Measurements from ENCODE around the gene PMM2. TPM values are rescaled to one million over a fixed set of nuclear protein-coding genes. Genes with fewer than 3 reads are reported as not detected.

The PMM2 gene
- total RNA-seq, 1 experiment from 2014 or later = 35.2 TPM

DNA sequence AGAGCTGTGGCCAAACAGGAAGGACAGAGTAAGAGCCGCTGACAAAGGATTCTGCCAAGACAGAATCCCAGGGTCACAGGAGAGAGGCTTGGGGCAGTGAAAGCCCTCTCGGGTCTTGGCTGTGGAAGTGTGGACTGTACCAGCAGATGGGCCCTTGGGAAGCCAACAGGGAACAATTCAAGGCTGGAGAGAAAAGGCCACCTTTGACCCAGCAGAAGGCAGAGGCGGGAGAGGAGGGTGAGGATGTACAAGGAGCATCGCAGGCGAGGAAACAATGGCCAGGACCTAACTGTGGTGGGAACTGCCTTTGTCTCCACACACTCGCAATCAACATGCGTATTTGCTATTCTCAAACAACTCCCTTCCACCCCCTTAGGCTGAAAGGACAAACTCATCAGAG is 55.5 kb downstream of the PMM2 start:
- no peaks in the 10 kb centered on the region for H3K27me3 ChIP-seq (ENCODE audit: low read length)
- ATAC-seq = no peak
- H3K4me2 ChIP-seq (ENCODE audit: low read length) = no peak overlapping the region
- H3F3A ChIP-seq (ENCODE audit: low read length, unreplicated experiment) = peaks cover 5% of the 10 kb centered on the region
- intact Hi-C loops (cut with micrococcal nuclease) = no loop called here
- peaks cover 12% of the 10 kb centered on the region; the same call in 1 of the 2 replicates for H3K36me3 ChIP-seq (ENCODE audit: low read depth, low read length)
- no peak for DNase-seq
- H3K79me2 ChIP-seq (ENCODE audit: low read length) = no peaks in the 10 kb centered on the region
- H3K4me1 ChIP-seq (ENCODE audit: insufficient read depth, low read length) = peaks cover 28% of the 10 kb centered on the region
- TF ChIP-seq EZH2phosphoT487 (IDR thresholded peaks at IDR 0.05; ENCODE audit: borderline replicate concordance, low read length) (no peak), EZH2 (IDR thresholded peaks at IDR 0.05; ENCODE audit: low read length, unreplicated experiment) (no peak), CTCF (conservative IDR thresholded peaks at IDR 0.05; ENCODE audit: low read depth, low read length) (no peak)
- H4K20me1 ChIP-seq (ENCODE audit: low read length) = no peaks in the 10 kb centered on the region
- no peak overlapping the region for H3K27ac ChIP-seq (ENCODE audit: low read length)
- no peak overlapping the region for H3K4me3 ChIP-seq (ENCODE audit: low read length)
- ChIA-PET CTCF (interaction anchor here (0.6 kb wide), 1 partner anchor 155 kb away, joined by 3 read pairs; no protein-coding TSS in a partner anchor), POLR2A (ENCODE audit: unreplicated experiment) (no interaction called here)
- BruUV-seq (replicated peaks) = TSS peak; percentile 2
- no peaks in the 10 kb centered on the region for H3K9me2 ChIP-seq (replicated peaks; ENCODE audit: low read length)
- no peak overlapping the region for H2AFZ ChIP-seq (ENCODE audit: low read length)
- no peak overlapping the region for H3K9ac ChIP-seq (ENCODE audit: low read length)
- no peaks in the 10 kb centered on the region for H3K9me3 ChIP-seq (ENCODE audit: low read length)

- TSS peak; percentile 12 for BruUV-seq (replicated peaks)
- intact Hi-C loops (cut with micrococcal nuclease) = no loop called here
- TF ChIP-seq EZH2 (IDR thresholded peaks at IDR 0.05; ENCODE audit: low read length, unreplicated experiment) (no peak), EZH2phosphoT487 (IDR thresholded peaks at IDR 0.05; ENCODE audit: borderline replicate concordance, low read length) (no peak), CTCF (conservative IDR thresholded peaks at IDR 0.05; ENCODE audit: low read depth, low read length) (no peak)
- Histone ChIP-seq H3K36me3 (ENCODE audit: low read depth, low read length) (peaks cover 12% of the 10 kb centered on the region; the same call in 1 of the 2 replicates), H3K9me2 (replicated peaks; ENCODE audit: low read length) (no peaks in the 10 kb centered on the region), H4K20me1 (ENCODE audit: low read length) (no peaks in the 10 kb centered on the region), H3K9me3 (ENCODE audit: low read length) (no peaks in the 10 kb centered on the region), H3K4me1 (ENCODE audit: insufficient read depth, low read length) (peaks cover 24% of the 10 kb centered on the region), H3K27ac (ENCODE audit: low read length) (no peak overlapping the region), H2AFZ (ENCODE audit: low read length) (no peak overlapping the region), H3K27me3 (ENCODE audit: low read length) (no peaks in the 10 kb centered on the region), H3K4me2 (ENCODE audit: low read length) (no peak overlapping the region), H3K4me3 (ENCODE audit: low read length) (no peak overlapping the region), H3K9ac (ENCODE audit: low read length) (no peak overlapping the region), H3F3A (ENCODE audit: low read length, unreplicated experiment) (peaks cover 5% of the 10 kb centered on the region), H3K79me2 (ENCODE audit: low read length) (no peaks in the 10 kb centered on the region)
- no peak for DNase-seq
- ChIA-PET POLR2A (ENCODE audit: unreplicated experiment) (no interaction called here), CTCF (no interaction called here)
- ATAC-seq = no peak
Measured at GRCh38 chr16:8853611-8854010, 56.0 kb downstream of the PMM2 start.

GRCh38 chr16:8854298-8854948 is 56.8 kb downstream of the PMM2 start:
- TF ChIP-seq EZH2 (IDR thresholded peaks at IDR 0.05; ENCODE audit: low read length, unreplicated experiment) = no peak
- TF ChIP-seq CTCF (conservative IDR thresholded peaks at IDR 0.05; ENCODE audit: low read depth, low read length) = no peak
- TF ChIP-seq EZH2phosphoT487 (IDR thresholded peaks at IDR 0.05; ENCODE audit: borderline replicate concordance, low read length) = no peak
- ChIA-PET POLR2A (ENCODE audit: unreplicated experiment) (no interaction called here), CTCF (no interaction called here)
- H3K36me3 ChIP-seq (ENCODE audit: low read depth, low read length) = peaks cover 12% of the 10 kb centered on the region; the same call in 1 of the 2 replicates
- no TSS peak for BruUV-seq (replicated peaks)
- H3K27ac ChIP-seq (ENCODE audit: low read length) = no peak overlapping the region
- 0 out of 2 replicates have a peak, but pooled peaks cover 3% of the 10 kb centered on the region for H3K79me2 ChIP-seq (ENCODE audit: low read length)
- no peaks in the 10 kb centered on the region for H4K20me1 ChIP-seq (ENCODE audit: low read length)
- H3K27me3 ChIP-seq (ENCODE audit: low read length) = no peaks in the 10 kb centered on the region
- no peak overlapping the region for H3K9ac ChIP-seq (ENCODE audit: low read length)
- H3F3A ChIP-seq (ENCODE audit: low read length, unreplicated experiment) = peaks cover 5% of the 10 kb centered on the region
- DNase-seq (no peak), ATAC-seq (no peak)
- no peaks in the 10 kb centered on the region for H3K9me2 ChIP-seq (replicated peaks; ENCODE audit: low read length)
- no peak overlapping the region for H3K4me2 ChIP-seq (ENCODE audit: low read length)
- no peaks in the 10 kb centered on the region for H3K9me3 ChIP-seq (ENCODE audit: low read length)
- no peak overlapping the region for H2AFZ ChIP-seq (ENCODE audit: low read length)
- no peak overlapping the region for H3K4me3 ChIP-seq (ENCODE audit: low read length)
- intact Hi-C loops (cut with micrococcal nuclease) = no loop called here
- peaks cover 16% of the 10 kb centered on the region for H3K4me1 ChIP-seq (ENCODE audit: insufficient read depth, low read length)
